ENCODE data around the gene ERO1B.

- TF ChIP-seq CTCF (IDR thresholded peaks at IDR 0.05; ENCODE audit: poor library complexity, severe bottlenecking) (no peak), POLR2AphosphoS5 (IDR thresholded peaks at IDR 0.05) (no peak), EZH2 (IDR thresholded peaks at IDR 0.05; ENCODE audit: borderline replicate concordance, insufficient read depth, low read length, poor library complexity, severe bottlenecking) (no peak), RAD21 (conservative IDR thresholded peaks at IDR 0.05) (no peak), TAF1 (IDR thresholded peaks at IDR 0.05; ENCODE audit: low read depth) (no peak), MXI1 (conservative IDR thresholded peaks at IDR 0.05; ENCODE audit: poor library complexity, severe bottlenecking) (no peak), EP300 (conservative IDR thresholded peaks at IDR 0.05; ENCODE audit: poor library complexity, severe bottlenecking) (no peak)
- TF ChIP-seq, protein P1, sequence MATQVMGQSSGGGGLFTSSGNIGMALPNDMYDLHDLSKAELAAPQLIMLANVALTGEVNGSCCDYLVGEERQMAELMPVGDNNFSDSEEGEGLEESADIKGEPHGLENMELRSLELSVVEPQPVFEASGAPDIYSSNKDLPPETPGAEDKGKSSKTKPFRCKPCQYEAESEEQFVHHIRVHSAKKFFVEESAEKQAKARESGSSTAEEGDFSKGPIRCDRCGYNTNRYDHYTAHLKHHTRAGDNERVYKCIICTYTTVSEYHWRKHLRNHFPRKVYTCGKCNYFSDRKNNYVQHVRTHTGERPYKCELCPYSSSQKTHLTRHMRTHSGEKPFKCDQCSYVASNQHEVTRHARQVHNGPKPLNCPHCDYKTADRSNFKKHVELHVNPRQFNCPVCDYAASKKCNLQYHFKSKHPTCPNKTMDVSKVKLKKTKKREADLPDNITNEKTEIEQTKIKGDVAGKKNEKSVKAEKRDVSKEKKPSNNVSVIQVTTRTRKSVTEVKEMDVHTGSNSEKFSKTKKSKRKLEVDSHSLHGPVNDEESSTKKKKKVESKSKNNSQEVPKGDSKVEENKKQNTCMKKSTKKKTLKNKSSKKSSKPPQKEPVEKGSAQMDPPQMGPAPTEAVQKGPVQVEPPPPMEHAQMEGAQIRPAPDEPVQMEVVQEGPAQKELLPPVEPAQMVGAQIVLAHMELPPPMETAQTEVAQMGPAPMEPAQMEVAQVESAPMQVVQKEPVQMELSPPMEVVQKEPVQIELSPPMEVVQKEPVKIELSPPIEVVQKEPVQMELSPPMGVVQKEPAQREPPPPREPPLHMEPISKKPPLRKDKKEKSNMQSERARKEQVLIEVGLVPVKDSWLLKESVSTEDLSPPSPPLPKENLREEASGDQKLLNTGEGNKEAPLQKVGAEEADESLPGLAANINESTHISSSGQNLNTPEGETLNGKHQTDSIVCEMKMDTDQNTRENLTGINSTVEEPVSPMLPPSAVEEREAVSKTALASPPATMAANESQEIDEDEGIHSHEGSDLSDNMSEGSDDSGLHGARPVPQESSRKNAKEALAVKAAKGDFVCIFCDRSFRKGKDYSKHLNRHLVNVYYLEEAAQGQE (IDR thresholded peaks at IDR 0.05; ENCODE audit: borderline replicate concordance) = no peak
These were observed 77.1 kb downstream of the ERO1B start for GRCh38 chr1:236204656-236205055.

Data from neural cell (in vitro differentiated cells).